PC-9 (cell line): ENCODE results near the gene GRIN2D.

Experiments used
- CTCF ChIP-seq: fragments of 200-600 bp; sonication (generic); conservative IDR thresholded peaks from 2 replicates; pipeline ENCODE4 v1.6.1; 2017; ENCODE audit warnings: mixed run types, antibody characterized with exemption, mild to moderate bottlenecking, moderate library complexity
- EZH2 ChIP-seq: fragments of 200-600 bp; sonication (generic); IDR thresholded peaks from 2 replicates; pipeline ENCODE4 v1.8.0; 2017; ENCODE audit warnings: antibody characterized with exemption, low read depth

DNA sequence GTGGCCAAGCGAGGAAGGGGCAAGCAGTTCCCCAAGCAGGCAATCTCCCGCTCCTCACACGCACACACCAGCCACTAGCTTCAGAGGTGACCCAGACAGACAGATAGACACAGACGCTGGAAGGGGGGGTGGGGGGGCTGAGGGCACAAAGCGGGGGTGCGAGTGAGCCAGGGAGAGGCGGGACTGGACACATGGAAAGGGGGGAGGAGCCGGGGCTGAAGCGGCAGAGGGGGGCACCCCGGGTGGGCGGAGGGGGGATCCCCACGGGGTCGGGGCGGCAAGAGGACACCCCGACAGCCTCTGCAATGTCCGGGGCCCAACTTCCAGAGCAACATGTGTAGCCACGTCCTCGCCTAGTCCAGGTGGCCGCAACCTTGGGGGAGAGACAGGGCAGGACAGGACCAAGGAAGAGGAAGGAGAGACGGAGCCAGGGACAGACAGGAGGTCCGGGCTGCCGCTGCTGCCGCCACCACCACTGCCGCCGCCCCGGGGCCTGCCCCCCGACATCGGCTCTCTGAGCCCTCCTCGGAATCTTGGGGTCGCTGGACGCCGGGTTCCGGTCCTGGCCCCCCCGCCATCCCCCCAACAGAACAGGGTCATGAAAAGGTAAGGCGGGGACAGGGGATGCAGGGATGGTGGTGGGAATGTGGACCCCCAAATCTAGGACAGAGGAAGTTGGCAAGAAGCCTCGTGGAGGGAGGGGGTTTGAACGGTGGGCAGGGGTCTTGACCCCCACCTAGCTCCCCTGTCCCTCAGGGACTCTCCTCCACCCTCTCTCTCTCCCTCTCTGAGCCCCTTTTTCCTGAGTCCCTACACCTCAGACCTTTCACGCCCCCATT lies 1.1 kb downstream of the GRIN2D start:
- TF ChIP-seq CTCF (no peak), EZH2 (no peak)
